TTC549 (cell line): ENCODE measurements around the gene NOS3.
"Not testable (repeated sequence)": the region's sequence is repeated elsewhere in the genome, so short reads cannot be mapped to it uniquely, and the experiment has no call there.

ENCODE experiments used
- FAIRE-seq: peaks from 2 replicates; lab custom pipeline; 2012; peaks lifted over from hg19 to GRCh38; lab: Jason Lieb, UNC

NOS3 gene

GRCh38 chr7:151017370-151017952 lies 26.6 kb downstream of the NOS3 start:
- no peak for FAIRE-seq

- no peak for FAIRE-seq
Measured at GRCh38 chr7:151017953-151018420, 27.2 kb downstream of the NOS3 start.

GRCh38 chr7:151018421-151019129 lies 27.8 kb downstream of the NOS3 start:
- FAIRE-seq = no peak

GRCh38 chr7:151019130-151019447 lies 28.3 kb downstream of the NOS3 start:
- FAIRE-seq = no peak

- no peak for FAIRE-seq
Measured at GRCh38 chr7:151020231-151020630, 29.4 kb downstream of the NOS3 start.

GRCh38 chr7:151023232-151023631 lies 32.4 kb downstream of the NOS3 start:
- no peak for FAIRE-seq

- FAIRE-seq = no peak
Measured at GRCh38 chr7:151024435-151025056, 33.7 kb downstream of the NOS3 start, which contains the start of gene ATG9B. Gene ATG9B, minus strand, starts transcription at chr7:151024494. Its CDS starts 71 bp downstream, at chr7:151024423.

GRCh38 chr7:151025924-151026671 lies 35.3 kb downstream of the NOS3 start:
- no peak for FAIRE-seq

- not testable (repeated sequence) for FAIRE-seq
Measured at GRCh38 chr7:151026771-151027727, 36.2 kb downstream of the NOS3 start.

GRCh38 chr7:151027728-151028130 lies 36.9 kb downstream of the NOS3 start:
- FAIRE-seq = not testable (repeated sequence)

- FAIRE-seq = peak; percentile 88
Measured at GRCh38 chr7:151028131-151028947, 37.5 kb downstream of the NOS3 start, which contains the start of gene ABCB8. Gene ABCB8, plus strand, starts transcription at chr7:151028450. Its CDS starts 66 bp downstream, at chr7:151028516.

GRCh38 chr7:151028948-151029501 lies 38.2 kb downstream of the NOS3 start:
- FAIRE-seq = no peak

- FAIRE-seq = no peak
Measured at GRCh38 chr7:151031011-151031410, 40.2 kb downstream of the NOS3 start.

- FAIRE-seq = no peak
Measured at GRCh38 chr7:151032936-151033863, 42.4 kb downstream of the NOS3 start.

- no peak for FAIRE-seq
Measured at GRCh38 chr7:151033864-151034249, 43.0 kb downstream of the NOS3 start.

GRCh38 chr7:151034312-151035025 lies 43.7 kb downstream of the NOS3 start:
- FAIRE-seq = no peak

- FAIRE-seq = no peak
Measured at GRCh38 chr7:151035026-151035717, 44.4 kb downstream of the NOS3 start.

- no peak for FAIRE-seq
Measured at GRCh38 chr7:151035902-151036301, 45.1 kb downstream of the NOS3 start.
